Osteoblast (primary cell): ENCODE measurements around the gene MYLK2. TPM values are rescaled to one million over a fixed set of nuclear protein-coding genes. Genes with fewer than 3 reads are reported as not detected.

ENCODE experiments used
- DNase-seq: peaks from one replicate; pipeline ENCODE4 v3.0.0; 2011; ENCODE audit warnings: low spot score, mixed read lengths; ENCODE audit not compliant: insufficient read length; ENCODE audit errors: missing footprints
- H2AFZ ChIP-seq: 2 replicates; pipeline ENCODE4 v1.6.0; 2011; ENCODE audit warnings: mild to moderate bottlenecking, low read length
- H3K27ac ChIP-seq: 2 replicates; pipeline ENCODE4 v1.5.1; 2011; ENCODE audit warnings: mild to moderate bottlenecking, low read depth, low read length, moderate library complexity
- H3K27me3 ChIP-seq: 2 replicates; pipeline ENCODE4 v1.6.0; 2012; ENCODE audit warnings: mild to moderate bottlenecking, control low read depth, inconsistent platforms, low read length, moderate library complexity; ENCODE audit not compliant: insufficient read depth
- H3K36me3 ChIP-seq: 2 replicates; pipeline ENCODE4 v1.5.1; 2011; ENCODE audit warnings: mild to moderate bottlenecking, low read length, control low read depth, moderate library complexity; ENCODE audit not compliant: insufficient read depth
- H3K4me1 ChIP-seq: 2 replicates; pipeline ENCODE4 v1.5.1; 2011; ENCODE audit warnings: mild to moderate bottlenecking, low read length, control low read depth, moderate library complexity; ENCODE audit not compliant: insufficient read depth
- H3K4me2 ChIP-seq: 2 replicates; pipeline ENCODE4 v1.6.0; 2011; ENCODE audit warnings: mild to moderate bottlenecking, low read length; ENCODE audit not compliant: insufficient read depth
- H3K4me3 ChIP-seq: fragments of 200-600 bp; sonication (generic); 3 replicates; pipeline ENCODE4 v1.5.1; 2012; ENCODE audit warnings: mild to moderate bottlenecking, low read length, inconsistent platforms; ENCODE audit not compliant: insufficient read depth
- H3K79me2 ChIP-seq: 2 replicates; pipeline ENCODE4 v1.6.0; 2012; ENCODE audit warnings: mild to moderate bottlenecking, low read length, control low read depth, inconsistent platforms; ENCODE audit not compliant: insufficient read depth
- H3K9me3 ChIP-seq: 2 replicates; pipeline ENCODE4 v1.5.1; 2011; ENCODE audit warnings: low read depth, low read length, control low read depth
- H4K20me1 ChIP-seq: 2 replicates; pipeline ENCODE4 v1.6.0; 2012; ENCODE audit warnings: mild to moderate bottlenecking, low read length, control low read depth; ENCODE audit not compliant: insufficient read depth
- CTCF ChIP-seq: IDR thresholded peaks from 2 replicates; pipeline ENCODE4 v1.5.1; 2011; ENCODE audit warnings: mild to moderate bottlenecking, low read depth, low read length, moderate library complexity; ENCODE audit errors: extremely low read depth
- total RNA-seq: library from RNA; depleted of rRNA; stranded (reverse); fragments of >200 nt; gene quantifications from 2 replicates; pipeline ENCODE4 v1.2.3, GENCODE V29; 2012

The MYLK2 gene
- total RNA-seq, 1 donor: 0.36 TPM

- Histone ChIP-seq H3K9me3 (no peaks in the 10 kb centered on the region), H3K27ac (no peak overlapping the region), H3K79me2 (no peaks in the 10 kb centered on the region), H3K4me3 (no peak overlapping the region), H4K20me1 (peaks cover 3% of the 10 kb centered on the region), H3K27me3 (peaks cover 33% of the 10 kb centered on the region), H3K36me3 (no peaks in the 10 kb centered on the region), H3K4me1 (peaks cover 3% of the 10 kb centered on the region), H2AFZ (no peak overlapping the region), H3K4me2 (no peak overlapping the region)
- TF ChIP-seq CTCF: no peak
- DNase-seq: no peak
Observed at GRCh38 chr20:31866221-31866620, 47.1 kb downstream of the MYLK2 start.

GRCh38 chr20:31868853-31869672 is 49.9 kb downstream of the MYLK2 start:
- DNase-seq: no peak
- H4K20me1 ChIP-seq: peaks cover 3% of the 10 kb centered on the region
- no peaks in the 10 kb centered on the region for H3K79me2 ChIP-seq
- no peak overlapping the region for H3K4me2 ChIP-seq
- H3K27me3 ChIP-seq: peaks cover 37% of the 10 kb centered on the region
- H3K4me3 ChIP-seq: no peak overlapping the region
- H3K36me3 ChIP-seq: no peaks in the 10 kb centered on the region
- peaks cover 3% of the 10 kb centered on the region for H3K4me1 ChIP-seq
- H2AFZ ChIP-seq: no peak overlapping the region
- TF ChIP-seq CTCF: no peak
- H3K9me3 ChIP-seq: no peaks in the 10 kb centered on the region
- H3K27ac ChIP-seq: no peak overlapping the region

- Histone ChIP-seq H3K79me2 (no peaks in the 10 kb centered on the region), H3K9me3 (no peaks in the 10 kb centered on the region), H3K4me1 (peaks cover 3% of the 10 kb centered on the region), H4K20me1 (peaks cover 3% of the 10 kb centered on the region), H3K27ac (no peak overlapping the region), H2AFZ (peak overlapping the region; percentile 87), H3K4me2 (peak overlapping the region; percentile 88), H3K27me3 (peaks cover 37% of the 10 kb centered on the region), H3K4me3 (peak overlapping the region; percentile 68), H3K36me3 (no peaks in the 10 kb centered on the region)
- no peak for DNase-seq
- TF ChIP-seq CTCF: no peak
Observed at GRCh38 chr20:31869673-31869941, 50.5 kb downstream of the MYLK2 start.

- Histone ChIP-seq H3K27me3 (peaks cover 42% of the 10 kb centered on the region), H3K27ac (no peak within 1 kb of the TSS), H3K36me3 (no peaks in the 10 kb centered on the region), H3K4me2 (peak within 1 kb of the TSS; percentile 88), H2AFZ (peak within 1 kb of the TSS; percentile 87), H3K4me3 (peak within 1 kb of the TSS; percentile 68), H4K20me1 (peaks cover 3% of the 10 kb centered on the region), H3K4me1 (peaks cover 3% of the 10 kb centered on the region), H3K9me3 (no peaks in the 10 kb centered on the region), H3K79me2 (no peaks in the 10 kb centered on the region)
- peak; percentile 85 for DNase-seq
- TF ChIP-seq CTCF: no peak
Observed at GRCh38 chr20:31869942-31870725, 51.0 kb downstream of the MYLK2 start, which contains the start of the genes DUSP15 and TTLL9. Gene DUSP15 (minus strand): TSS chr20:31870527. CDS start chr20:31870337, 190 bp downstream. Gene TTLL9 (plus strand): TSS chr20:31870634. CDS start chr20:31871127, 493 bp downstream.
